GM12892 (cell line): ENCODE measurements around the gene PRSS21.

Experiments used
- POLR2A ChIP-seq: IDR thresholded peaks from 2 replicates; pipeline ENCODE4 v1.6.1; 2011; ENCODE audit warnings: low read depth, low read length, control low read depth
- POLR2AphosphoS5 ChIP-seq: IDR thresholded peaks from 2 replicates; pipeline ENCODE4 v1.6.1; 2011; ENCODE audit warnings: low read depth, low read length, control low read depth
- TAF1 ChIP-seq: IDR thresholded peaks from 2 replicates; pipeline ENCODE4 v1.6.1; 2011; ENCODE audit warnings: low read depth, mild to moderate bottlenecking, control low read depth, low read length, borderline replicate concordance

GRCh38 chr16:2857451-2858244 lies 40.6 kb downstream of the PRSS21 start, which contains the start of gene PRSS22:
- TF ChIP-seq POLR2A (no peak), TAF1 (no peak), POLR2AphosphoS5 (no peak)
